Activated T-helper 2 cell treated with anti-CD3 and anti-CD28 coated beads, Interferon-gamma antibody, Interleukin-2, Interleukin-4, amounts not matched to agents 10 μg/mL and 5 μg/mL and 100 μg/mL, durations not matched to agents 14 hours and 24 hours and 36 hours (primary cell): ENCODE results near the gene CDC42. TPM values are rescaled to one million over a fixed set of nuclear protein-coding genes. Genes with fewer than 3 reads are reported as not detected.
"Not testable (repeated sequence)": the region's sequence is repeated elsewhere in the genome, so short reads cannot be mapped to it uniquely, and the experiment has no call there.

Source experiments
- DNase-seq: peaks from one replicate; pipeline ENCODE4 v3.0.0; 2021; ENCODE audit warnings: low spot score
- H3K27ac Mint-ChIP-seq: one replicate; pipeline ENCODE4 v1.8.0; 2021; ENCODE audit warnings: mixed read lengths
- H3K27me3 Mint-ChIP-seq: one replicate; pipeline ENCODE4 v1.8.0; 2021; ENCODE audit warnings: low read depth, mixed read lengths
- H3K36me3 Mint-ChIP-seq: one replicate; pipeline ENCODE4 v1.8.0; 2021; ENCODE audit warnings: low read depth, mixed read lengths
- H3K4me1 Mint-ChIP-seq: one replicate; pipeline ENCODE4 v1.8.0; 2021; ENCODE audit warnings: low read depth, mixed read lengths
- H3K4me3 Mint-ChIP-seq: one replicate; pipeline ENCODE4 v1.8.0; 2021; ENCODE audit warnings: low read depth, mild to moderate bottlenecking, moderate library complexity, mixed read lengths
- H3K9me3 Mint-ChIP-seq: one replicate; pipeline ENCODE4 v1.8.0; 2021; ENCODE audit warnings: mixed read lengths
- intact Hi-C: fragments of 100-400 bp; cut with micrococcal nuclease; formaldehyde crosslinking; loops from one replicate; pipeline ENCODE4 v1.15.1; 2023
- total RNA-seq: library from RNA; stranded (reverse); gene quantifications from 2 replicates; pipeline ENCODE4 v1.2.3, GENCODE V29; 2022

The CDC42 gene
- total RNA-seq = 342 and 350 TPM in 2 replicates

DNA sequence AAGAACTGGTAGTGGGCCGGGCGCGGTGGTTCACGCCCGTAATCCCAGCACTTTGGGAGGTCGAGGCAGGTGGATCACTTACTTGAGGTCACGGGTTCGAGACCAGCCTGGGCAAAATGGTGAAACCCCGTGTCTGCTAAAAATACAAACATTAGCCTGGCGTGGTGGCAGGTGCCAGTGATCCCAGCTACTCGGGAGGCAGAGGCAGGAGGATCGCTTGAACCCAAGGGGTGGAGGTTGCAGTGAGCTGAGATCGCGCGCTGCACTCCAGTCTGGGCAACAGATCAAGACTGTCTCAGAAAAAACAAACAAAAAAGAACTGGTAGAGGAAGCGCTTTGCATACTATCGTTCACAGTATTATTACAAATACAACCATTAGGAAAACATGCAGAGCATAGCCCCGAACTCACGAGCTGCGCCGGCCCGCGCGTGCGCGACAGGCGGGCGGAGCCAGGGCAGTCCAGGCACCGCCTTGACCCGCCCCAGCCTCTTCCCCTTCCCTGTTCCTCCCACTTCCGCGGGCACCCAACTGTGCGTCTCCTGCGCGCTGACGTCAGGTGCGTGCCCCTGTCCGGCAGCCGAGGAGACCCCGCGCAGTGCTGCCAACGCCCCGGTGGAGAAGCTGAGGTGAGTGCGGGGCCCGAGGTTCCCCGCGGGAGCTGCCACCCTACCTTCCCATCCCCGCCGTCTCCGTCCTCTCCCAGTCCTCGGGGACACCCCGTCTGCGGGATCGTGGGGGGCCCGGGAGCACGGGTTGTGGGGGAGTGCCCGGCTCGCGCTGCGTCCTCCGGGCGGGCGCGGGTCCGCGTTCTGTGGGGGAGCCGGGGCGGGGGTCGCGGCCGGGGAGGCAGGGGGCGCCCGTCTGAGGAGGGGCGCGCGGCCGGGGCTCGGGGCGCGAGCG is at the start of gene CDC42:
TSS of gene CDC42 (plus strand) at position 595 of the 902 bp plus-strand sequence. CDS start 25,770 bp downstream, outside the sequence.
- Mint-ChIP-seq H3K4me1 (peaks cover 52% of the 10 kb centered on the region), H3K36me3 (peaks cover 36% of the 10 kb centered on the region), H3K27ac (peak within 1 kb of the TSS; percentile 99), H3K27me3 (no peaks in the 10 kb centered on the region), H3K9me3 (no peaks in the 10 kb centered on the region), H3K4me3 (peak within 1 kb of the TSS; percentile 98)
- intact Hi-C loops = loop anchor here (1.0 to 5.0 kb wide), 3 partner anchors 27 to 270 kb away; partner anchors contain the start of gene USP48
- DNase-seq = peak; percentile 96

DNA sequence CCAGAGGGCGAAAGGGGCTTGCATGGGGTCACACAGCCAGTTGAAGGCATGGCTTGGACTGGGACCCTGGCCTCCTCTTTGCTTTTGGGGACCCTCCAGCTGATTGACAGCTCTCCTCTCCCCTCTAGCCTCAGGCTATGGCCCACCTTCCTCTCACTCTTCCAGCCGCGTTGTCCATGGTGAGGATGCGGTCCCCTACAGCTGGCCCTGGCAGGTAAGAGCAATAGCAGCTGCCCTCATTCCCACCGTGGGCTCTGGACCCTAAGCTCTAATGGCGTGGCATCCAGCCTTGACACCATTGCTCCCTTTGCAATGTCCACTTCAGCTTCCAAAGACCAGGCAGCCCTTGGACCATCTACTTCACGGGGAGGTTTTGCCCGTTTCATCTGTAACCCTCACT is 49.6 kb upstream of the CDC42 start:
- H3K9me3 Mint-ChIP-seq, H3K27me3 Mint-ChIP-seq, H3K36me3 Mint-ChIP-seq, intact Hi-C loops, DNase-seq, H3K4me1 Mint-ChIP-seq, H3K4me3 Mint-ChIP-seq, H3K27ac Mint-ChIP-seq: not testable (repeated sequence)

DNA sequence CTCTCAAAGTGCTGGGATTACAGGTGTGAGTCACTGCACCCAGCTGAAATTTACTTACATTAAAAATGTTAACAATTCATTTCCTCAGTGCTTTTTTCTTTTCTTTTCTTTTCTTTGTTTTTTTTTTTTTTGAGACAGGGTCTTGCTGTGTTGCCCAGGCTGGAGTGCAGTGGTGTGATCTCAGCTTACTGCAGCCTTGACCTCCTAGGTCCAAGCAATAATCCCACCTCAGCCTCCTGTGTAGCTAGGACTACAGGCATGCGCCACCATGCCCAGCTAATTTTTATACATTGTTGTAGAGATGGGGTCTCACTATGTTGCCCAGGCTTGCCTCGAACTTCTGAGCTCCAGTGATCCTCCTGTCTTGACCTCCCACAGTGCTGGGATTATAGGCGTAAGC is 48.5 kb upstream of the CDC42 start:
- H3K36me3 Mint-ChIP-seq, H3K4me3 Mint-ChIP-seq, H3K27ac Mint-ChIP-seq, H3K9me3 Mint-ChIP-seq, DNase-seq, H3K27me3 Mint-ChIP-seq, H3K4me1 Mint-ChIP-seq, intact Hi-C loops: not testable (repeated sequence)

DNA sequence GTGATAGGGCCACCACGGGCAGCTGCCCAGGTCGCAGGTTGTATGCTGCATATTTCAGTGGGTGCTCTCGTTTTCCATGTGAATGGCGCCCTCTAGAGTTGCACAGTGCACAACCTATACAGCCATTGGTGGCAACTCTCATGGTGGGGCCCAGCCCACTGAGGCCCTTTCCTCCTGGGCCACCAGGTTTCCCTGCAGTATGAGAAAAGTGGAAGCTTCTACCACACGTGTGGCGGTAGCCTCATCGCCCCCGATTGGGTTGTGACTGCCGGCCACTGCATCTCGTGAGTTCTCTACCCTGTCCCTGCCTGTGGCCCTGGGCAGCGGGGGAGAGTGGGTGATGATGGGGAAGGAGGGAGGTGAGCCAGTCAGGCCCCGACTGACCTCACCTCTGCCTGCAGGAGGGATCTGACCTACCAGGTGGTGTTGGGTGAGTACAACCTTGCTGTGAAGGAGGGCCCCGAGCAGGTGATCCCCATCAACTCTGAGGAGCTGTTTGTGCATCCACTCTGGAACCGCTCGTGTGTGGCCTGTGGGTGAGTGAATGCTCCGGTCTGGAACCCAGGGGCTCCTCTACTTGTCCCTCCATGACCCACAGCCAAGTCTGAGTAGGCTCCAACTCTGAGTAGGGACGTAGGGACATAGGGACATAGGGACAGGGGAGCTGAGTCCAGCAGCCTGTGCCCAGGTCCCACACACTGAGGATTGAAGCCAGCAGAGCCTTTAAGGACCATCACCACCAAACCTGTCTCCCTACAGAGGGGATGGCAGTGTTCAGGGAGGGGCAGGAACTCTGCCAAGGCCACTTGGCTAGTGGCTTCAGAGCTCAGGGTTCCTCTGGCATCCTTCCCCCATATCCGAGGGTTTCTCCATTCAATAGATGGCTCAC is 47.0 kb upstream of the CDC42 start:
- H3K4me3 Mint-ChIP-seq, intact Hi-C loops, H3K9me3 Mint-ChIP-seq, H3K4me1 Mint-ChIP-seq, H3K36me3 Mint-ChIP-seq, H3K27me3 Mint-ChIP-seq, H3K27ac Mint-ChIP-seq: not testable (repeated sequence)
- peak; percentile 37 for DNase-seq

DNA sequence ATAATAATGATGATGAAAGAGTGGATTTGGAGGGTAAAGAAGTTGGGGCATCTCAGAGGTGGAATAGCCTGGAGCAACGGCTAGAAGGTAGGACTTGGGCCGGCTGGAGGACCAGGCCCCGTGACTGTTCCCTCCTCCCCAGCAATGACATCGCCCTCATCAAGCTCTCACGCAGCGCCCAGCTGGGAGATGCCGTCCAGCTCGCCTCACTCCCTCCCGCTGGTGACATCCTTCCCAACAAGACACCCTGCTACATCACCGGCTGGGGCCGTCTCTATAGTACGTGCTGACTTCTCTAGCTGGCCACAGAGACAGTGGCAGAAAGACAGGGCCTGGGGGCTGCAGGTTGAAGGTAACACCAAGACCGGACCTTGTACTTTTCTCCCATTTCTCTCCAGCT is 45.8 kb upstream of the CDC42 start:
- H3K4me1 Mint-ChIP-seq, H3K27ac Mint-ChIP-seq, H3K4me3 Mint-ChIP-seq, H3K27me3 Mint-ChIP-seq, H3K36me3 Mint-ChIP-seq, DNase-seq, intact Hi-C loops, H3K9me3 Mint-ChIP-seq: not testable (repeated sequence)

DNA sequence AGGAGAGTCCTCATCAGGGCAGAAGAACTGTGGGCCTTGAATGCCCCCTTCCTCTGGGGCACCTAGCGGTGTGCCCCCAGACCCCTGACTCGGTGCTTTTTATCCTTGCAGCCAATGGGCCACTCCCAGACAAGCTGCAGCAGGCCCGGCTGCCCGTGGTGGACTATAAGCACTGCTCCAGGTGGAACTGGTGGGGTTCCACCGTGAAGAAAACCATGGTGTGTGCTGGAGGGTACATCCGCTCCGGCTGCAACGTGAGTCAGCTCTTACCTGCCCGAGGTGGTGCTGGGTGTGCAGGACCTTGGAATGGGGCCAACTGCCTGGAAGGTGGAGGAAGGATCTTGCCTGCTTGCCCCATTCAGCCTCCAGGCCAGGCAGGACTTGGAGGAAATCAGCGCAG is 45.2 kb upstream of the CDC42 start:
- H3K27me3 Mint-ChIP-seq, H3K9me3 Mint-ChIP-seq, DNase-seq, H3K4me1 Mint-ChIP-seq, H3K27ac Mint-ChIP-seq, H3K36me3 Mint-ChIP-seq, H3K4me3 Mint-ChIP-seq, intact Hi-C loops: not testable (repeated sequence)

DNA sequence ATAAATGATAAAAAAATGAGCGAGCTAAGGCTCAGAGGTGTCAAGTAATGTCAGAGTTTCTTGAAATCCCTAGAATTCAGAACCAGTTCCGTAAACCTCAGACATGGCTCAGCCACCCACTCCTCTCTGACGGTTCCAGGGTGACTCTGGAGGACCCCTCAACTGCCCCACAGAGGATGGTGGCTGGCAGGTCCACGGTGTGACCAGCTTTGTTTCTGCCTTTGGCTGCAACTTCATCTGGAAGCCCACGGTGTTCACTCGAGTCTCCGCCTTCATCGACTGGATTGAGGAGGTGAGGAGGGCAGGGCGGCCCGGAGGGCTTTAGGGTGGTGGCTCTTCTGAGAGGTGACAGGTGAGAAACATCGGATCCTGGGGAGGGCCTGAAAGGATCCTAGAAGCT is 42.9 kb upstream of the CDC42 start:
- not testable (repeated sequence) for H3K27me3 Mint-ChIP-seq, H3K36me3 Mint-ChIP-seq, DNase-seq, H3K4me3 Mint-ChIP-seq, H3K27ac Mint-ChIP-seq, H3K4me1 Mint-ChIP-seq, H3K9me3 Mint-ChIP-seq
- intact Hi-C loops = loop anchor here (2.0 kb wide), 1 partner anchor 25 kb away; no protein-coding TSS in a partner anchor

DNA sequence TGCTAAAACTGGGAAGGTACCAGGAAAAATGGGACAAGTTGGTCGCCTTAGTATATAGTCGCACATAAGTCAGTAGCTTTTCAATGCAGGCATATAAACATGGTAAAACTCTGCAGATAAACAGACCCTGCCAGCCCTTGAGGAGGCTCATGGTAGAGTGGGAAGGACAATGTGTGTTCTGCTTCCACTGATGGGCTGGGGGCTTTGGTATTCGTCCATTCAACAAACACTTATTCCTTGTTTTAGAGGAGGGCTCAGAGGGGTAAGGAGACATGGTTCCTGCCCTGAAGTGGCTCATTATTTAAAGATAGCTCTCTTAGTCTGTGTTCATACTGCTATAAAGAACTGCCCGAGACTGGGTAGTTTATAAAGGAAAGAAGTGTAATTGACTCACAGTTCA is 39.8 kb upstream of the CDC42 start:
- H3K27me3 Mint-ChIP-seq, intact Hi-C loops, H3K27ac Mint-ChIP-seq, H3K36me3 Mint-ChIP-seq, DNase-seq, H3K4me3 Mint-ChIP-seq, H3K4me1 Mint-ChIP-seq, H3K9me3 Mint-ChIP-seq: not testable (repeated sequence)

DNA sequence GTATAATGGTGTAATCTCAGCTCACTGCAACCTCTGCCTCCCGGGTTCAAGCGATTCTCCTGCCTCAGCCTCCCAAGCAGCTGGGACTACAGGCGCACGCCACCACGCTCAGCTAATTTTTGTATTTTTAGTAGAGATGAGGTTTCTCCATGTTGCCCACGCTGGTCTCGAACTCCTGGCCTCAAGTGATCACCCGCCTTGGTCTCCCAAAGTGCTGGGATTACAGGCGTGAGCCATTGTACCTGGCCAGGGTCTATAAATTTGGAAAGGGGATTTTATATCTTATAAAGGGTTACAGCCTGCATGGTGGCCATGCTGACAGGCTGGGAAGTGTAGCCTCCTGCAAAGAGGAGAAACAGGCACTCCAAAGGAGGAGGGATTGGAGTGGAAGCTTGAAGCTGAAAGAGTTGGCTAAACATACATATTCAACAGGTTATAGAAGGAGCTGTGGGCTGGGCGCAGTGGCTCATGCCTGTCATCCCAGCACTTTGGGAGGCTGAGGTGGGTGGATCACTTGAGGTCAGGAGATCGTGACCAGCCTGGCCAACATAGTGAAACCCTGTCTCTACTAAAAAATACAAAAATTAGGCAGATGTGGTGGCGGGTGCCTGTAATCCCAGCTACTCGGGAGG is 37.8 kb upstream of the CDC42 start:
- H3K4me1 Mint-ChIP-seq = peaks cover 13% of the 10 kb centered on the region
- H3K27me3 Mint-ChIP-seq, H3K27ac Mint-ChIP-seq, intact Hi-C loops, H3K36me3 Mint-ChIP-seq, H3K9me3 Mint-ChIP-seq, H3K4me3 Mint-ChIP-seq, DNase-seq: not testable (repeated sequence)

DNA sequence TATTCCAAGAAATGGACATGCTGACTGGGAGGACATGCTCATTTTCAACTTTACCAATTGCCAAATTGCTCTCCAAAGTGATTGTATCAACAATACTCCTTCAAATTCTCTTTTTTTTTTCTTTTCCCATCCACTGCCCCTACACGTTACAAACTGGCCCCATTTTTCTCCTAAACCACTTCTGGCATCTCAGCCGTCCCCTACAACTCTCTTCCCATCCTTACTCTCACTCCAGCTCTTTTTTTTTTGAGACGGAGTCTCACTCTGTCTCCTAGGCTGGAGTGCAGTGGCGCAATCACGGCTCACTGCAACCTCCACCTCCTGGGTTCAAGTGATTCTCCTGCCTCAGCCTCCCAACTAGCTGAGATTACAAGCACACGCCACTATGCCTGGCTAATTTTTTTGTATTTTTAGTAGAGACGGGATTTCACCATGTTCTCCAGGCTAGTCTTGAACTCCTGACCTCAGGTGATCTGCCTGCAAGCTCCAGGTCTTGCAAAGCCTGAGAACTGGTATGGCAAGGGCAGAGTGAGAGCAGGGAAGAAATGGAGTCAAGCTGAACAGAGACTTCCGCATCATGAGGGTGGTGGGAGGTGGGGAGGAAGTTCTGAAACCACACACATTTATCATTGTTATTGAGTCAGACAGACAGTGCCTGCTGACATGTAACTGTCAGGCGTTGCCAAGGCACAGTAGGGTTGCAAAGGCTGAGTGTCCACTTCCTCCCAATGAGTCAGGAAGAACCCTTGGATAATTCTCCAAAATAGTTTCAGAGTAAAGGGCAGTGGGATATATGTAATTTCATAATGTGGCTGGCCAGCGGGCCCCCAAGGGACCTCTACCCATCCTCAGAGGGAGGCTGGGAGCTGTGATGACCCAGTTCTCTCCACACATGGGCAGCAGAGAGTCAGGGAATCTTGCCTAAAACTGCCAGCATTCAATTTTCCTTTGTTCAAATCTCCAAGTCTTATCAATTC is 33.6 kb upstream of the CDC42 start:
- DNase-seq = peak; percentile 75
- intact Hi-C loops = no loop called here
- Mint-ChIP-seq H3K9me3 (no peaks in the 10 kb centered on the region), H3K27ac (peak overlapping the region; percentile 94), H3K36me3 (no peaks in the 10 kb centered on the region), H3K27me3 (no peaks in the 10 kb centered on the region), H3K4me3 (peak overlapping the region; percentile 7), H3K4me1 (peaks cover 24% of the 10 kb centered on the region)

DNA sequence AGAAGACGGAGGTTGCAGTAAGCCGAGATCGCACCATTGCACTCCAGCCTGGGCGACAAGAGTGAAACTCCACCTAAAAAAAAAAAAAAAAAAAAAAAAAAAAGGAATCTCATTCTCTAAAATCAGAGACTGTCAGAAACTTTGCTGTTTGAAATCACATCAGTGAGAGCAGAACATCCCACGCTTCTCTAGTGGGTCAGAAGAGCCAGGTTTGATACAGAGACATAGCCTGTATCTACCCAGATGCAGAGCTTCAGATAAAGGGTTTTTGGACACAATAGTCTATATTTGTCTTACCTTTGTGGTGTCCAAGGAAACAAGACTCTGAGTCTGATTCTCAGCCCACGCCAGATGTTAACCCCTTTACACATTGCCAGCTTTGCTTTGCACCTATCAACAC is 31.4 kb upstream of the CDC42 start:
- intact Hi-C loops = loop anchor here (10.0 kb wide), 1 partner anchor 676 kb away; no protein-coding TSS in a partner anchor
- H3K27me3 Mint-ChIP-seq = no peaks in the 10 kb centered on the region
- no peak overlapping the region for H3K4me3 Mint-ChIP-seq
- H3K36me3 Mint-ChIP-seq = no peaks in the 10 kb centered on the region
- H3K9me3 Mint-ChIP-seq = no peaks in the 10 kb centered on the region
- H3K27ac Mint-ChIP-seq = no peak overlapping the region
- H3K4me1 Mint-ChIP-seq = peaks cover 32% of the 10 kb centered on the region
- DNase-seq = no peak
